Peyer's patch (tissue), 4 donors: ENCODE measurements around the gene OLFML1.

Experiments used
- POLR2A ChIP-seq, 2 donors: fragments of 450-650 bp; IDR thresholded peaks; one replicate each; pipeline ENCODE4 v1.5.1; 2017; ENCODE audit warnings: antibody characterized with exemption in 2 of 2, mild to moderate bottlenecking in 2 of 2, moderate library complexity in 2 of 2
- TF ChIP-seq, protein P1 (sequence below), 6 experiments: fragments of 450-650 bp in 4 of 6; fragments of 200-600 bp in 2 of 6; sonication (generic) in 1 of 6; IDR thresholded peaks; one replicate each; pipeline ENCODE4 v1.5.1; 2017 to 2019; ENCODE audit warnings: antibody characterized with exemption in 6 of 6, mild to moderate bottlenecking in 3 of 6, moderate library complexity in 1 of 6

DNA sequence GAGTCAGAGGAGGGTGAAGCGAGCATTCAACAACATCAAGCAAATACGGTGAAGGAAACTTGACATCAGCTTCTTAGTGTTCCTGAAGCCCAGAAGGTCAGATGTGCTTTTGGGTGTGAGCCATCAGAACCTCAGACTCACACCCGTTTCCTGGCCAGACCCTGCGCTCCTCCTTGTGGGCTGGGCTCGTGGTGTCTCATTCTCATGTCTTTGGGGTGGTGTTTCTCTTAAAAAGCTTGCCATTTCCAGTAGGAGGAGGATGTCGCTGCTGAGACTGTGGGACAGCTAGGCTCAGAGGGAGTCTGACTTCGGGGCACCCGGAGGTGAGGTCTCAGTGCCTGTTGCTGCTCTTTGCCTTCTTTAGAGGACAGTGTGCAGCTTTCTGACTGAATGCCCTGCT, 52.7 kb downstream of the OLFML1 start:
- TF ChIP-seq, protein P1, sequence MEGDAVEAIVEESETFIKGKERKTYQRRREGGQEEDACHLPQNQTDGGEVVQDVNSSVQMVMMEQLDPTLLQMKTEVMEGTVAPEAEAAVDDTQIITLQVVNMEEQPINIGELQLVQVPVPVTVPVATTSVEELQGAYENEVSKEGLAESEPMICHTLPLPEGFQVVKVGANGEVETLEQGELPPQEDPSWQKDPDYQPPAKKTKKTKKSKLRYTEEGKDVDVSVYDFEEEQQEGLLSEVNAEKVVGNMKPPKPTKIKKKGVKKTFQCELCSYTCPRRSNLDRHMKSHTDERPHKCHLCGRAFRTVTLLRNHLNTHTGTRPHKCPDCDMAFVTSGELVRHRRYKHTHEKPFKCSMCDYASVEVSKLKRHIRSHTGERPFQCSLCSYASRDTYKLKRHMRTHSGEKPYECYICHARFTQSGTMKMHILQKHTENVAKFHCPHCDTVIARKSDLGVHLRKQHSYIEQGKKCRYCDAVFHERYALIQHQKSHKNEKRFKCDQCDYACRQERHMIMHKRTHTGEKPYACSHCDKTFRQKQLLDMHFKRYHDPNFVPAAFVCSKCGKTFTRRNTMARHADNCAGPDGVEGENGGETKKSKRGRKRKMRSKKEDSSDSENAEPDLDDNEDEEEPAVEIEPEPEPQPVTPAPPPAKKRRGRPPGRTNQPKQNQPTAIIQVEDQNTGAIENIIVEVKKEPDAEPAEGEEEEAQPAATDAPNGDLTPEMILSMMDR (IDR thresholded peaks at IDR 0.05): no peak
- TF ChIP-seq POLR2A (IDR thresholded peaks at IDR 0.05): no peak
